ENCODE results near the gene CSF1R.

CSF1R gene

GRCh38 chr5:150085950-150086715, at the start of gene CSF1R:
Gene CSF1R (minus strand): TSS chr5:150086554. CDS start chr5:150086427, 127 bp downstream.
- Histone ChIP-seq H3K9me2 (replicated peaks; ENCODE audit: control insufficient read depth, low read length) (no peaks in the 10 kb centered on the region), H3K4me1 (ENCODE audit: control insufficient read depth, low read length) (peaks cover 19% of the 10 kb centered on the region), H3K27me3 (ENCODE audit: control insufficient read depth, low read length) (peaks cover 31% of the 10 kb centered on the region), H3F3A (ENCODE audit: control insufficient read depth, insufficient read depth) (no peaks in the 10 kb centered on the region), H3K36me3 (ENCODE audit: control insufficient read depth, low read length) (no peaks in the 10 kb centered on the region), H3K9me3 (ENCODE audit: control insufficient read depth, insufficient read depth, low read length) (no peaks in the 10 kb centered on the region), H3K4me3 (ENCODE audit: low read length) (no peak within 1 kb of the TSS), H3K79me2 (ENCODE audit: control insufficient read depth, low read length) (no peaks in the 10 kb centered on the region), H4K20me1 (ENCODE audit: control insufficient read depth, insufficient read depth, low read depth, low read length) (peaks cover 3% of the 10 kb centered on the region; the same call in 1 of the 2 replicates), H3K4me2 (ENCODE audit: low read length) (no peak within 1 kb of the TSS), H3K27ac (ENCODE audit: low read depth, low read length) (no peak within 1 kb of the TSS)
- TF ChIP-seq EZH2phosphoT487 (IDR thresholded peaks at IDR 0.05; ENCODE audit: borderline replicate concordance, low read length) (no peak), CTCF (IDR thresholded peaks at IDR 0.05; ENCODE audit: low read depth, low read length, poor library complexity, severe bottlenecking) (no peak)

GRCh38 chr5:150135557-150136304, 49.4 kb upstream of the CSF1R start:
- no peaks in the 10 kb centered on the region for H3K4me1 ChIP-seq (ENCODE audit: control insufficient read depth, low read length)
- no peak overlapping the region for H3K27ac ChIP-seq (ENCODE audit: low read depth, low read length)
- H4K20me1 ChIP-seq (ENCODE audit: control insufficient read depth, insufficient read depth, low read depth, low read length), result no peaks in the 10 kb centered on the region
- no peak overlapping the region for H3K4me2 ChIP-seq (ENCODE audit: low read length)
- H3K79me2 ChIP-seq (ENCODE audit: control insufficient read depth, low read length), result no peaks in the 10 kb centered on the region
- no peaks in the 10 kb centered on the region for H3K9me2 ChIP-seq (replicated peaks; ENCODE audit: control insufficient read depth, low read length)
- H3K9me3 ChIP-seq (ENCODE audit: control insufficient read depth, insufficient read depth, low read length), result no peaks in the 10 kb centered on the region
- H3K27me3 ChIP-seq (ENCODE audit: control insufficient read depth, low read length), result no peaks in the 10 kb centered on the region
- TF ChIP-seq EZH2phosphoT487 (IDR thresholded peaks at IDR 0.05; ENCODE audit: borderline replicate concordance, low read length), result no peak
- H3K36me3 ChIP-seq (ENCODE audit: control insufficient read depth, low read length), result no peaks in the 10 kb centered on the region
- H3F3A ChIP-seq (ENCODE audit: control insufficient read depth, insufficient read depth), result no peaks in the 10 kb centered on the region
- no peak overlapping the region for H3K4me3 ChIP-seq (ENCODE audit: low read length)

- no peak overlapping the region for H3K4me3 ChIP-seq (ENCODE audit: low read length)
- no peaks in the 10 kb centered on the region for H3K27me3 ChIP-seq (ENCODE audit: control insufficient read depth, low read length)
- H3K9me3 ChIP-seq (ENCODE audit: control insufficient read depth, insufficient read depth, low read length), result no peaks in the 10 kb centered on the region
- H4K20me1 ChIP-seq (ENCODE audit: control insufficient read depth, insufficient read depth, low read depth, low read length), result no peaks in the 10 kb centered on the region
- H3F3A ChIP-seq (ENCODE audit: control insufficient read depth, insufficient read depth), result no peaks in the 10 kb centered on the region
- no peak overlapping the region for H3K27ac ChIP-seq (ENCODE audit: low read depth, low read length)
- H3K4me1 ChIP-seq (ENCODE audit: control insufficient read depth, low read length), result no peaks in the 10 kb centered on the region
- H3K79me2 ChIP-seq (ENCODE audit: control insufficient read depth, low read length), result no peaks in the 10 kb centered on the region
- no peak overlapping the region for H3K4me2 ChIP-seq (ENCODE audit: low read length)
- no peak for TF ChIP-seq EZH2phosphoT487 (IDR thresholded peaks at IDR 0.05; ENCODE audit: borderline replicate concordance, low read length)
- TF ChIP-seq CTCF (IDR thresholded peaks at IDR 0.05; ENCODE audit: low read depth, low read length, poor library complexity, severe bottlenecking), result no peak
- no peaks in the 10 kb centered on the region for H3K9me2 ChIP-seq (replicated peaks; ENCODE audit: control insufficient read depth, low read length)
- H3K36me3 ChIP-seq (ENCODE audit: control insufficient read depth, low read length), result no peaks in the 10 kb centered on the region
Observed at GRCh38 chr5:150134198-150134588, 47.8 kb upstream of the CSF1R start.

Measured in DOHH2 (cell line).